ENCODE results near the gene SEC16B.

Gene SEC16B

GRCh38 chr1:177966199-177966598, 3.7 kb downstream of the SEC16B start:
- DNase-seq (ENCODE audit: low read depth) = peak; percentile 33
- H3K4me3 ChIP-seq (ENCODE audit: low read length) = no peak overlapping the region
- TF ChIP-seq CTCF (conservative IDR thresholded peaks at IDR 0.05; ENCODE audit: low read length) = no peak

DNA sequence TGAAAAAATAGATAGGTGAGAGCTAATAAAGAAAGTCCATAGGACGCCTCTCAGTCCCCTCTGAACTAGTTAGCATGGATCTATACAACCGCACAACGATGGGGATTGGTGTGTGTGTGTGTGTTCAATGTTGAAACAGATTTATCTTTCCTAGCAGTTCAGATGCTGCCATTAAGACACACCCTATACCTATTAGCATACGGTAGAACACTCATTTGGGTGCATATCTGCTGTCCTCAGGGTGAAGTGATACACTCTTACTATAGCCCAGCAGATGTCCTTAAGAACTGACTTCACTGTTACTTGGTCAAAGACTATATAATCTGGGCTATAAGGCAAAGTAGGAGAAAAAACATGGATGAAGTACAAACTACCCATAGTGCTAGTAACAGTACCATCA, 4.6 kb downstream of the SEC16B start:
- DNase-seq (ENCODE audit: low read depth) = no peak
- TF ChIP-seq CTCF (conservative IDR thresholded peaks at IDR 0.05; ENCODE audit: low read length) = no peak
- H3K4me3 ChIP-seq (ENCODE audit: low read length) = no peak overlapping the region

- DNase-seq (ENCODE audit: low read depth) = no peak
- H3K4me3 ChIP-seq (ENCODE audit: low read length) = no peak overlapping the region
- TF ChIP-seq CTCF (conservative IDR thresholded peaks at IDR 0.05; ENCODE audit: low read length) = no peak
Observed at GRCh38 chr1:177964336-177964735, 5.5 kb downstream of the SEC16B start.

DNA sequence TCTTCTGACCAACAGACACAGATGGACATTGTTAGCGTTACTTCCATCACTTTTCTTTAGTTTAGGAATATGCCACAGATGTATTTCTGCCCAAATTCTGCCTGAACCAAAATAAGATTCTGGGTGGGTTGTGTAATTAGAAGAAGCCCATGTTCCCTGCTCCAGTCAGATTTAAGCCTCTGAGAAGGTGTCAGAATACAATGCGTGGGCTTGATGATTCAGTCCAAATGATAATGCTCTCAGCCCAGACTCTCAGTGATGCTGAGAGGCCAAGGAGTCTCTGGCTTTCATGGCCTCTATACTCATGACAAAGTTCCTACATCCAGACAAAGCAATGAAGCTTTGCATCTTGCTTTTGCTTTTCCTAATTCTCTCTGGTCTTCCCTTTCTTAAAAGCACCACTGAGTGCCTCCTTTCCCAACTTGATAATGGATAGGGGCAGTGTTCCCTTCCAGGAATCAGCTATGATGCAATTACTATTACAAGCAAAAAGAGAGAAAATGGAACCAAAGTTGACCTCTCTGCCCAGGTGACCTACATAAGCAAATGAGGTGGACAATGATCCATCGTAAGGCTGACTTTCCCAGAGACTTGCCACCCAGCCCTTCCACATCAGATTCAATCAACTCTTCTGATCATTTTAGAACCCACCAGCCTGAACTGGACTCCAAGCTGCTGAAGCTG, 8.8 kb downstream of the SEC16B start:
- TF ChIP-seq CTCF (conservative IDR thresholded peaks at IDR 0.05; ENCODE audit: low read length) = no peak
- no peak for DNase-seq (ENCODE audit: low read depth)
- no peak overlapping the region for H3K4me3 ChIP-seq (ENCODE audit: low read length)

DNA sequence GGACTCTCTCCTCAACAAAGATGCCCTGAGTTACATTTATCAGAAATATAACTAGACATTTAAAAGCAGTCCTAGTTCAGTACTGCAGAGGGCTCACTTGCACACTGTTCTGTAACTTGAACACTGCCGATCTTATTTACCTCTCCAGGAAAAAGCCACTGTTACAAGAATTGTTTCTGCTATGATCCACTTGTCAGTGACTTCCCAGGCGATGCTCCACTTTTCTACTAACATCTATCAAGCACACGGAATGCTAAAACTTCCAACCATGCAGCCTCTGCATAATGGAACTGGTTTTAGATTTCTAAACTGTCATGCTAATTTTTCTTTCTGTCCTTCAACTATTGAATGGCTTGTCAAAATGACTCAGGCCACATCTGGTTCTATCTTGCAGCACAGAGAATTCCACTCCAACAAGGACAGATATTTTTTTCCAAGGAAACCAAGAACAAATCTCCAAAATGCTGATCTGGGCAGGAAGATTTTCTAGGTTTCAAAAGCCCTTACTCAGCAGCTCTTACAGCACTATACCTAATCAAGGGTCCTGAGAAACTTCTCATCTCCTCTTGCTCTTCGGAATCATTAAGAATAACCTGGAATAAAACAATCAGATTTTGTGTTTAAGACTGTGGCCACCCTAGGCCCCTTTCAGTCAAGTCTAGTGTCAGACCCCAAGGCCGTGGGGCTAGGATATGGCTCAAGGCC, 9.9 kb downstream of the SEC16B start:
- H3K4me3 ChIP-seq (ENCODE audit: low read length) = no peak overlapping the region
- TF ChIP-seq CTCF (conservative IDR thresholded peaks at IDR 0.05; ENCODE audit: low read length) = peak; percentile 62
- peak; percentile 54 for DNase-seq (ENCODE audit: low read depth)

GRCh38 chr1:177958092-177958491, 11.8 kb downstream of the SEC16B start:
- no peak overlapping the region for H3K4me3 ChIP-seq (ENCODE audit: low read length)
- DNase-seq (ENCODE audit: low read depth) = no peak
- no peak for TF ChIP-seq CTCF (conservative IDR thresholded peaks at IDR 0.05; ENCODE audit: low read length)

DNA sequence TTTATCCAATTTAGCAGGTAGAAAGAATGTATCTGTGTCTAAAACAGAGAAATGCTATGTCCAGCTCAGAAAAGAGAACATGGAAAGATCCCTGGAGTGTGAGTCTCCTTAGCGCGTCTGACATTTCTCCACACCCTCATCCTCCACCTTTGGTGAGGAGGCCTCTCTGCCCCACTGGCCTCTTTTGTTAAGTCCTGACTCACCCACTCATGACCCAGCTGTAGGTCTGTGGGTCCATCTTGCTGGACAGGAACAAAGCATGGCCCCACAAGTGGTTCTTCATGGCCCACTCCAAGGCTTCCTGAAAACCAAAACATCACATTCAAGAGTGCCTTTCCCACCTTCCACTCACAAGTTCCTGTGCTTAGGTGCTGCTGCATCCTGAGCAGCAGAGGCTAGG, 15.8 kb downstream of the SEC16B start:
- no peak overlapping the region for H3K4me3 ChIP-seq (ENCODE audit: low read length)
- DNase-seq (ENCODE audit: low read depth) = no peak
- no peak for TF ChIP-seq CTCF (conservative IDR thresholded peaks at IDR 0.05; ENCODE audit: low read length)

Measured in AG10803 (cell line).